A673 (cell line): ENCODE data around the gene NEAT1. TPM values are rescaled to one million over a fixed set of nuclear protein-coding genes. Genes with fewer than 3 reads are reported as not detected.

ENCODE experiments used
- BruUV-seq: library from RNA; stranded (reverse); fragments of 400-500 nt; replicated peaks from 2 replicates; lab custom pipeline; 2021; lab: Mats Ljungman, UMichigan
- CTCF ChIA-PET: fragments of 300-600 bp; sonication (Branson Sonifier 250); formaldehyde crosslinking; loops from one replicate; lab custom pipeline; 2022; ENCODE audit warnings: antibody characterized with exemption; lab: Charles Lee
- POLR2A ChIA-PET: fragments of 300-600 bp; sonication (Branson Sonifier 250); formaldehyde crosslinking; loops from one replicate; lab custom pipeline; 2022; ENCODE audit warnings: antibody characterized with exemption; ENCODE audit not compliant: low non-redundant PET; lab: Charles Lee
- DNase-seq: peaks from one replicate; pipeline ENCODE4 v3.0.0-alpha.2; 2015; ENCODE audit warnings: low spot score
- H3K27ac ChIP-seq: fragments of 200-600 bp; sonication (generic); 2 replicates; pipeline ENCODE4 v1.5.1; 2016; ENCODE audit warnings: mixed run types, low read depth, mild to moderate bottlenecking, mixed read lengths, antibody characterized with exemption, low read length; ENCODE audit not compliant: poor library complexity, severe bottlenecking
- H3K27me3 ChIP-seq: fragments of 200-600 bp; sonication (generic); replicated peaks from 2 replicates; pipeline ENCODE4 v1.6.1; 2017; ENCODE audit warnings: mixed run types, low read depth, mild to moderate bottlenecking, mixed read lengths, antibody characterized with exemption, low read length; ENCODE audit not compliant: insufficient read depth, poor library complexity
- H3K36me3 ChIP-seq: fragments of 200-600 bp; sonication (generic); 2 replicates; pipeline ENCODE4 v1.6.1; 2016; ENCODE audit warnings: mixed run types, mild to moderate bottlenecking, mixed read lengths, antibody characterized with exemption, low read length; ENCODE audit not compliant: insufficient read depth, poor library complexity, severe bottlenecking
- H3K4me1 ChIP-seq: fragments of 200-600 bp; sonication (generic); 2 replicates; pipeline ENCODE4 v1.6.1; 2017; ENCODE audit warnings: mixed run types, mild to moderate bottlenecking, mixed read lengths, antibody characterized with exemption, low read length; ENCODE audit not compliant: insufficient read depth, poor library complexity, severe bottlenecking
- H3K4me3 ChIP-seq: fragments of 200-600 bp; sonication (generic); 2 replicates; pipeline ENCODE4 v1.5.1; 2016; ENCODE audit warnings: low read depth, mixed run types, mild to moderate bottlenecking, mixed read lengths, low read length; ENCODE audit not compliant: poor library complexity, severe bottlenecking
- H3K9me3 ChIP-seq: fragments of 200-600 bp; sonication (generic); 2 replicates; pipeline ENCODE4 v1.6.1; 2016; ENCODE audit warnings: mixed run types, low read depth, mild to moderate bottlenecking, mixed read lengths, antibody characterized with exemption, low read length; ENCODE audit not compliant: poor library complexity, severe bottlenecking
- EZH2 ChIP-seq: fragments of 200-600 bp; sonication (generic); IDR thresholded peaks from 2 replicates; pipeline ENCODE4 v1.6.1; 2017; ENCODE audit warnings: borderline replicate concordance, low read depth, mild to moderate bottlenecking, mixed read lengths, antibody characterized with exemption, low read length; ENCODE audit not compliant: poor library complexity, severe bottlenecking
- intact Hi-C: fragments of 100-400 bp; cut with micrococcal nuclease; formaldehyde crosslinking; loops from one replicate; pipeline ENCODE4 v1.10.0; 2022; ENCODE audit not compliant: unreplicated experiment
- total RNA-seq: library from RNA; stranded (reverse); gene quantifications from 2 replicates; pipeline ENCODE4 v1.2.3, GENCODE V29; 2021
- TF ChIP-seq, protein P1 (sequence below): fragments of 300-800, 200-600 bp; sonication (generic); conservative IDR thresholded peaks from 2 replicates; pipeline ENCODE4 v1.5.1; 2017; ENCODE audit warnings: low read depth, mild to moderate bottlenecking, antibody characterized with exemption, low read length, moderate library complexity, mixed read lengths

NEAT1 gene
- total RNA-seq, 1 experiment from 2014 or later: 196 TPM

DNA sequence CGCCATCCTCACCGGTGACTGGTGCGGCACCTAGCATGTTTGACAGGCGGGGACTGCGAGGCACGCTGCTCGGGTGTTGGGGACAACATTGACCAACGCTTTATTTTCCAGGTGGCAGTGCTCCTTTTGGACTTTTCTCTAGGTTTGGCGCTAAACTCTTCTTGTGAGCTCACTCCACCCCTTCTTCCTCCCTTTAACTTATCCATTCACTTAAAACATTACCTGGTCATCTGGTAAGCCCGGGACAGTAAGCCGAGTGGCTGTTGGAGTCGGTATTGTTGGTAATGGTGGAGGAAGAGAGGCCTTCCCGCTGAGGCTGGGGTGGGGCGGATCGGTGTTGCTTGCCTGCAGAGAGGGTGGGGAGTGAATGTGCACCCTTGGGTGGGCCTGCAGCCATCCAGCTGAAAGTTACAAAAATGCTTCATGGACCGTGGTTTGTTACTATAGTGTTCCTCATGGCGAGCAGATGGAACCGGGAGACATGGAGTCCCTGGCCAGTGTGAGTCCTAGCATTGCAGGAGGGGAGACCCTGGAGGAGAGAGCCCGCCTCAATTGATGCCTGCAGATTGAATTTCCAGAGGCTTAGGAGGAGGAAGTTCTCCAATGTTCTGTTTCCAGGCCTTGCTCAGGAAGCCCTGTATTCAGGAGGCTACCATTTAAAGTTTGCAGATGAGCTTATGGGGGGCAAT, 1.1 kb downstream of the NEAT1 start:
- H3K4me1 ChIP-seq: peaks cover 78% of the 10 kb centered on the region
- H3K36me3 ChIP-seq: peaks cover 36% of the 10 kb centered on the region
- no peaks in the 10 kb centered on the region for H3K27me3 ChIP-seq
- no TSS peak for BruUV-seq
- POLR2A ChIA-PET: interaction anchor here (0.5 to 1.6 kb wide), 6 partner anchors 56 to 537 kb away, joined by 3 to 19 read pairs (median 4); partner anchors contain the start of gene MALAT1
- DNase-seq: no peak
- intact Hi-C loops: loop anchor here (2.0 kb wide), 1 partner anchor 53 kb away; no protein-coding TSS in a partner anchor
- CTCF ChIA-PET: interaction anchor here (0.6 to 0.7 kb wide), 2 partner anchors 101 to 438 kb away, joined by 3 to 4 read pairs; partner anchors contain the start of gene SCYL1
- H3K9me3 ChIP-seq: no peaks in the 10 kb centered on the region
- peak overlapping the region; percentile 100 for H3K27ac ChIP-seq
- TF ChIP-seq, protein P1, sequence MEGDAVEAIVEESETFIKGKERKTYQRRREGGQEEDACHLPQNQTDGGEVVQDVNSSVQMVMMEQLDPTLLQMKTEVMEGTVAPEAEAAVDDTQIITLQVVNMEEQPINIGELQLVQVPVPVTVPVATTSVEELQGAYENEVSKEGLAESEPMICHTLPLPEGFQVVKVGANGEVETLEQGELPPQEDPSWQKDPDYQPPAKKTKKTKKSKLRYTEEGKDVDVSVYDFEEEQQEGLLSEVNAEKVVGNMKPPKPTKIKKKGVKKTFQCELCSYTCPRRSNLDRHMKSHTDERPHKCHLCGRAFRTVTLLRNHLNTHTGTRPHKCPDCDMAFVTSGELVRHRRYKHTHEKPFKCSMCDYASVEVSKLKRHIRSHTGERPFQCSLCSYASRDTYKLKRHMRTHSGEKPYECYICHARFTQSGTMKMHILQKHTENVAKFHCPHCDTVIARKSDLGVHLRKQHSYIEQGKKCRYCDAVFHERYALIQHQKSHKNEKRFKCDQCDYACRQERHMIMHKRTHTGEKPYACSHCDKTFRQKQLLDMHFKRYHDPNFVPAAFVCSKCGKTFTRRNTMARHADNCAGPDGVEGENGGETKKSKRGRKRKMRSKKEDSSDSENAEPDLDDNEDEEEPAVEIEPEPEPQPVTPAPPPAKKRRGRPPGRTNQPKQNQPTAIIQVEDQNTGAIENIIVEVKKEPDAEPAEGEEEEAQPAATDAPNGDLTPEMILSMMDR: no peak
- TF ChIP-seq EZH2: no peak
- H3K4me3 ChIP-seq: peak overlapping the region; percentile 66

DNA sequence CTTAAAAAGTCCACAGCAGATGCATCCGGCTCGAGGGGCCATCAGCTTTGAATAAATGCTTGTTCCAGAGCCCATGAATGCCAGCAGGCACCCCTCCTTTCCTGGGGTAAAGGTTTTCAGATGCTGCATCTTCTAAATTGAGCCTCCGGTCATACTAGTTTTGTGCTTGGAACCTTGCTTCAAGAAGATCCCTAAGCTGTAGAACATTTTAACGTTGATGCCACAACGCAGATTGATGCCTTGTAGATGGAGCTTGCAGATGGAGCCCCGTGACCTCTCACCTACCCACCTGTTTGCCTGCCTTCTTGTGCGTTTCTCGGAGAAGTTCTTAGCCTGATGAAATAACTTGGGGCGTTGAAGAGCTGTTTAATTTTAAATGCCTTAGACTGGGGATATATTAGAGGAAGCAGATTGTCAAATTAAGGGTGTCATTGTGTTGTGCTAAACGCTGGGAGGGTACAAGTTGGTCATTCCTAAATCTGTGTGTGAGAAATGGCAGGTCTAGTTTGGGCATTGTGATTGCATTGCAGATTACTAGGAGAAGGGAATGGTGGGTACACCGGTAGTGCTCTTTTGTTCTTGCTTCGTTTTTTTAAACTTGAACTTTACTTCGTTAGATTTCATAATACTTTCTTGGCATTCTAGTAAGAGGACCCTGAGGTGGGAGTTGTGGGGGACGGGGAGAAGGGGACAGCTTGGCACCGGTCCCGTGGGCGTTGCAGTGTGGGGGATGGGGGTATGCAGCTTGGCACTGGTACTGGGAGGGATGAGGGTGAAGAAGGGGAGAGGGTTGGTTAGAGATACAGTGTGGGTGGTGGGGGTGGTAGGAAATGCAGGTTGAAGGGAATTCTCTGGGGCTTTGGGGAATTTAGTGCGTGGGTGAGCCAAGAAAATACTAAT, 1.9 kb downstream of the NEAT1 start:
- H3K9me3 ChIP-seq: no peaks in the 10 kb centered on the region
- peak overlapping the region; percentile 100 for H3K27ac ChIP-seq
- CTCF ChIA-PET: interaction anchor here (0.5 to 1.0 kb wide), 2 partner anchors 57 to 84 kb away, joined by 3 to 7 read pairs; no protein-coding TSS in a partner anchor
- intact Hi-C loops: no loop called here
- H3K4me3 ChIP-seq: peak overlapping the region; percentile 66
- H3K4me1 ChIP-seq: peaks cover 78% of the 10 kb centered on the region
- TF ChIP-seq EZH2: no peak
- TF ChIP-seq, protein P1: no peak
- H3K36me3 ChIP-seq: peaks cover 36% of the 10 kb centered on the region
- no peak for DNase-seq
- no TSS peak for BruUV-seq
- POLR2A ChIA-PET: interaction anchor here (0.5 to 1.3 kb wide), 6 partner anchors 8 to 75 kb away, joined by 3 to 4 read pairs (median 3); partner anchors contain the start of gene MALAT1
- H3K27me3 ChIP-seq: no peaks in the 10 kb centered on the region
